ENCODE data around the gene MPST. TPM values are rescaled to one million over a fixed set of nuclear protein-coding genes. Genes with fewer than 3 reads are reported as not detected.

The MPST gene
- total RNA-seq, 1 donor from 2014 or later = 22.2 TPM

GRCh38 chr22:37021710-37022482 lies 2.4 kb downstream of the MPST start:
- intact Hi-C loops (cut with micrococcal nuclease) = no loop called here

GRCh38 chr22:37022483-37023337 lies 3.2 kb downstream of the MPST start:
- intact Hi-C loops (cut with micrococcal nuclease) = no loop called here

DNA sequence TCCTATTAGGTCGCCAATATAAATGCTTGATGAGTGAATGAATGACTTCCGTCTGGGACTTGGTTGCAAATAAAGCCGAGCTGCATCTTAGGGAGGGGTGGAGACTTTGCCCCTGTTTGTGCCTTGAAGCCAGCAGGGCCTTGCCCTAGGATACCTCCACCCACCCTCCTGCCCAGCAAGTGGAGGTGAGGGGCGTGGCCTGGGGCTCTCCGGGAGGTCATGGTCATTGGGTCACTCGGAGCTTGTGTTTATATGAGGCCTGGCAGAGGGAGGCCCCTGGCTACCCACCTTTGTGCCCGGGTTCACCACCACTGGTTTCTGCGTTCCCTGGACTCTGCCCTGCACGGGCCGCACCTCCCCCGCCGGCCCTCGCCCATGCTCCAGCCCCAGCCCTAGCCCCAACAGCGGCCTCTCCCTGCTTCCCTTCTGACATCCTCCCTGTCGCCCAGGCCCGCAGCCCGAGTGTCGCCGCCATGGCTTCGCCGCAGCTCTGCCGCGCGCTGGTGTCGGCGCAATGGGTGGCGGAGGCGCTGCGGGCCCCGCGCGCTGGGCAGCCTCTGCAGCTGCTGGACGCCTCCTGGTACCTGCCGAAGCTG lies 4.3 kb downstream of the MPST start:
- intact Hi-C loops (cut with micrococcal nuclease) = no loop called here

DNA sequence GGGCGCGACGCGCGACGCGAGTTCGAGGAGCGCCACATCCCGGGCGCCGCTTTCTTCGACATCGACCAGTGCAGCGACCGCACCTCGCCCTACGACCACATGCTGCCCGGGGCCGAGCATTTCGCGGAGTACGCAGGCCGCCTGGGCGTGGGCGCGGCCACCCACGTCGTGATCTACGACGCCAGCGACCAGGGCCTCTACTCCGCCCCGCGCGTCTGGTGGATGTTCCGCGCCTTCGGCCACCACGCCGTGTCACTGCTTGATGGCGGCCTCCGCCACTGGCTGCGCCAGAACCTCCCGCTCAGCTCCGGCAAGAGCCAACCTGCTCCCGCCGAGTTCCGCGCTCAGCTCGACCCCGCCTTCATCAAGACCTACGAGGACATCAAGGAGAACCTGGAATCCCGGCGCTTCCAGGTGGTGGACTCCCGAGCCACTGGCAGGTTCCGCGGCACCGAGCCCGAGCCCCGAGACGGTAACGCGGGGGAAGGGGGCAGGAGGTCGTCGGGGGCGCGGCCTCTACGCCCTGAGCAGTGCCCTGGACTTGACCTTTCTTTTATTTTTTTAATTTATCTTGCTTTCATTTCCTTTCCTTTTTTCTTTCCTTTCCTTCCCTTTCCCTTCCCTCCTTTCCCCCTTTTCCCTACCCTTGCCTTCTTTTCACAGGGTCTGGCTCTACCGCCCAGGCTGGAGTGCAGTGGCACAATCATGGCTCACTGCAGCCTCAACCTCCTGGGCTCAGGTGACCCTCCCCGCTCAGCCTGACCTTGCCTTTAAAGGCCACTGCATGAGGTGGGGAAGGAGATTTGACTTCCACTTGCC lies 5.0 kb downstream of the MPST start:
- intact Hi-C loops (cut with micrococcal nuclease) = no loop called here

GRCh38 chr22:37025500-37026070 lies 6.0 kb downstream of the MPST start:
- intact Hi-C loops (cut with micrococcal nuclease) = no loop called here

DNA sequence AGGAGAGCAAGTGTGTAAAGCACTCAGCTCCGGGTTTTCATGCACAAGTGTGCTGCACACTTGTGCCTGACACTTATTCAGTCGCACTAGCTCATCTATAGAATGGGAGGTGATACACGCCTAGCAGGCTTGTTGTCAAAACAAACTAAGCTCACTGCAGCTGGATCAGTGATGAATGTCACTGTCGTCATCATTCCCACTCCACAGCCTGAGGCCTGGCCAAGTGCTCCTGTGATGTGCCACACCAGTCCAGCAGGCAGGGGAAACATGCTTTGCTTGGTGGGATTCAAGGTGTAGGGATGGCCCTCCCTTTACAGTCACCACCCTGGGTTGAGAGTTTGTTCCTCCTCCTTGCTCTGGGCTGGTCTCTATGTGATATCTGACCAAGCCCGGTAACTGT lies 6.8 kb downstream of the MPST start:
- intact Hi-C loops (cut with micrococcal nuclease) = no loop called here

- intact Hi-C loops (cut with micrococcal nuclease) = no loop called here
Measured at GRCh38 chr22:37027556-37027955, 8.0 kb downstream of the MPST start.

DNA sequence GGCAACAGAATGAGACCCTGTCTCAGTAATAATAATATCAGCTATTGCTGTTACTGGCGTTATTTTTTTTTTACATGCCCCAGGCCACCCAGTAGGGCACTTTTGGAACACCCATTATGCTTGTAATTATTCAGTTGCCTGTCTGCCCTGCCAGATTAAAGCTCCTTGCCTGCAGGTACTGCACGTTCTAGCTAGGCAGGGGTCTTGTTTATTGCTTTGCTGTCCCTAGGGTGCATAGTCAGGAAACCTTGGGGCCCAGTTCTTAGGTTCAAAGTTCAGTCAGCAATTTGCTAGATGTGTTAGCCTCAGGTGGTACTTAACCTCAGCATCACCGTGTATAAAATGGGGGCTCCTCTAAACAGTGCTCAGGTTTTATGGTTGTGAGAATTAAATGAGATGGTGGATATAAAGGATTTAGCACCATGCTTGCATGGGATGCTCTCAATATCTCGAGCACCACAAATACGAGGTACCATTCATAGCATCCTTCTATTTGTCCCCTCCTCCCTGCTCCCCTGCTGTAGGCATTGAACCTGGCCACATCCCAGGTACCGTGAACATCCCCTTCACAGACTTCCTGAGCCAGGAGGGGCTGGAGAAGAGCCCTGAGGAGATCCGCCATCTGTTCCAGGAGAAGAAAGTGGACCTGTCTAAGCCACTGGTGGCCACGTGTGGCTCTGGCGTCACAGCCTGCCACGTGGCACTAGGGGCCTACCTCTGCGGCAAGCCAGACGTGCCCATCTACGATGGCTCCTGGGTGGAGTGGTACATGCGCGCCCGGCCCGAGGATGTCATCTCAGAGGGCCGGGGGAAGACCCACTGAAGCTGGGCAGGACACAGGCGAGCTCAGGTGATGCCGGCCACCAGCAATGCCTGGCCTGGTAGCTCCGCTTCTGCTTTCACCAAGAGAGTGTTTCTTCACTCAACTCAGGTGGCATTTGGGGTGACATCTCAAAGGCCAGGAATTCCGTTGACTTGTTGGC lies 9.4 kb downstream of the MPST start:
- intact Hi-C loops (cut with micrococcal nuclease) = no loop called here

DNA sequence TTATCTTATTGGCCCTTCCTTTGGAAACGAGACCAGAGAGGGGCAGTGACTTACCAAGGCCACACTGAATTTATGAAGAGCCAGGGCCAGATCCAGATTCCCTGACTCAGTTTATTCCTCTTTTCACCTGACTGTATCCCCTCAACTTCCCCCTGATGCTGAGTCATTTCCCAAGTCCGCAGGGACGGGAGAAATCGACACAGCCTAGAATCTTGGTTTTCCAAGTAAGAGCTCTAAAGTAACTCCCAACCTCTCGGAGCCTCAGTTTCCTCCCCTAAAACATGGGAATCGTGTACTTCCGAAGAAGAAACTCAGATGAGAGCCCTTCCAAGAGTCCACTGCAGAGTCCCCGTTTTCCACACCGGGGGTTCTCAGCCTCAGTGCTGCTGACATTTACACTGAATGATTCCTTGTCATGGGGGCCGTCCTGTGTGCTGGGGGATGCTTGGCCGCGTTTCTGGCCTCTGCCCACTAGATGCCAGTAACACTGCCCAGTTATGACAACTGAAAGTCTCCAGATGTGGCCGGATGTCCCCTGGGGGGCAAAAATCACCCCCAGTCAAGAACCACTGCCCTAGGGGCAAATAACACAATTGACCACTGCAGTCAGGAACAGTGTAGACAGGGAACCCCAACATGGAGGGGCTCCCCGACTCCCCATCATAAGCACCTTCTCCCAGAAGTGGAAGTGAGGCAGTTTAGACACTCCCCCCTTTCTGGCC lies 11.2 kb downstream of the MPST start:
- intact Hi-C loops (cut with micrococcal nuclease) = no loop called here

DNA sequence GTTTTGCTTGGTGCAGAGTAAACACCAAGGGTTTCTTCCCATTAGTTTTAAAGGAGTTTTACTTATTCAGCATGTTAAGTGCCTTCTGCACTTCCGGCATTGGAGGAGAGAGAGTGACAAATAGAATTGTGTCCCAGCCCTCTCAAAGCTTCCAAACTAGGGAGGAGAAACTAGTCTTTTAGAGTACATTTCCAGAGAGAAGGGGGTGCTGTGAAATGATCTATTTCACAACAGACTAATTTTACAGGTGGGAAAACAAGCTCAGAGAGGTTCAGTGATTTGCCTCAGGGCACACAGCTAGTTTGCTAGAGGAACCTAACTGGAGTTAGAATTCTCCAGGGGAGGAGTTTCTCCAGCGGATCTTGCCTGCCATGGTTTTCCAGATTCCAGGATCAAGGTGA lies 12.6 kb downstream of the MPST start:
- intact Hi-C loops (cut with micrococcal nuclease) = no loop called here

DNA sequence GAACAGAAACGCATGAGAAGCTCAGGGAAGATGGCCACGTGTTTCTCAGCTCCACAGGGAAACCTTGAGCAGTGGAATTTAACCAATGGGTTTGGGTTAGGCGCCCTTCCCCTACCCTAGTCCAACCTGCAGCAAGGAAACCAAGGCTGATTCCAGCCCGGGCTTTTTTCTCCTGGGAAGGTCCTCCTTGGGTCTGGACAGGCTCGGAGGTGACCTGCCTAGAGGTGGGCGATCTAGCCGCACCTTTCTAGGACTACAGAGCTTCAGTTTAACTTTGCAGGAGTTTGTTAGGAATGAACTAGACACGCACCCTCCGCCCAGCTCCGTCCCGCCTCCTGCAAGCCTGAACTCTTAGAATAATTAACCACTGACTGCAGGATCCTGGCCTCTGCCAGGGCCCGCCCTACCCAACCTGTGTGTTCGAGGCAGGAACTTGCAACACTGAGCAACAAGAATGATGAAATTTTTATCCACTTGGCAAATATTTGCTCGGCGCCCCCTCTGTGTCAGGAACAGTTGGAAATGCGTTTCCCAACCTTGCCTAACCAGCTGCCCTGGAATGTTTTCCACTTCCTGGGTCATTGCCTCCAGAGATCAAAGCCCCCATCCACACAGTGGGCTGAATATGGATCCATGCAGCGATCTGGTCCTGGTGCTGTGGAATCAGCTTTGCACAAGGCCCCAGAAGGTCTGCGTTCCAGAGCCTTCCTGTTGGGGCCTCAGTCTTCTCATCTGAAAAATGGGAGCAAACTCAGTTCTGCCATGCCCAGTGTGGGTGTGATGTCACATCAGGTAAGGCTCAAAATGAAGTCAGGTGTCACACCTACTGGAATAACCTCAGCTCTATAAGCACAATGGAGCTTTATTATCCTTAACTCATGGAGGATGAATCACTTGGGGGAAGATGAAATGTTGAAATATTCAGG lies 13.3 kb downstream of the MPST start:
- intact Hi-C loops (cut with micrococcal nuclease) = no loop called here

DNA sequence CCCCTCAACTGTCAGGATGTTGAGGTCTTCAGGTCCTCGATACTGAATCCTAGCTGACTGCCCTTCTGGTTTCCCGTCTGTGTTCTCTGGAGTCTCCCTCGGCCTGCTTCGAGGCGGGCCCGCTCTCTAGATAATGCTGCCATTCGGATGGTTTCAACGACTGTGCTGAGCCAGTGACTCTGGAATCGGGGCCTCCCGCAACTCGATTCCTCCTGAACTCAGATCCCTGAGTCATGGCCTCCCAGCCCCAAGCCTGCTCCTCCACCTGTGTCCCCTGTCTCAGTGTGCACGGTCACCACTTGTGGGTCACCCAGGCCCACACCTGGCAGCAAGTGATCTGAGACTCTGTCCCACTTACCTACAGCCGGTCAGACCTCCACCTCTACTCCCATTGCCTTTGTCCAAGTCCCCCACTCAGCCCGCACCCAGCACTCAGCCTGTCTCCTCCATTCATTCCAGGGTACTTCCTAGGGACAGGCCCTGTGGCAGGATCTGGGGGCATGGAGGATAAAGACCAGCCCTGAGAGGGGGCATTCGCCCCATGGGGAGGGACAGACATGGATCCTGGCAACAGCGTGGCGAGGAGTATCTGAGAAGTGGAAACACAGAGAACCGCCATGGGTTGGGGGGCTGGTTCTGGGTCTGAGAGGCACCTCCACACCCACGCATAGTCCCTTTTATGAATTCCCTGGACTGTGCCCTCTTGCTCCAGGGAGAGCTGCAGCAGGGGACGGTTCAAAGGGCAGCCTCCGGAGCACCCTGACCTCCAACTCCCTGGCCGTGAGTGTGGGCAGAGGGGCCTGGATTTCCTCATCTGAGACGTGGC lies 14.3 kb downstream of the MPST start:
- intact Hi-C loops (cut with micrococcal nuclease) = no loop called here

DNA sequence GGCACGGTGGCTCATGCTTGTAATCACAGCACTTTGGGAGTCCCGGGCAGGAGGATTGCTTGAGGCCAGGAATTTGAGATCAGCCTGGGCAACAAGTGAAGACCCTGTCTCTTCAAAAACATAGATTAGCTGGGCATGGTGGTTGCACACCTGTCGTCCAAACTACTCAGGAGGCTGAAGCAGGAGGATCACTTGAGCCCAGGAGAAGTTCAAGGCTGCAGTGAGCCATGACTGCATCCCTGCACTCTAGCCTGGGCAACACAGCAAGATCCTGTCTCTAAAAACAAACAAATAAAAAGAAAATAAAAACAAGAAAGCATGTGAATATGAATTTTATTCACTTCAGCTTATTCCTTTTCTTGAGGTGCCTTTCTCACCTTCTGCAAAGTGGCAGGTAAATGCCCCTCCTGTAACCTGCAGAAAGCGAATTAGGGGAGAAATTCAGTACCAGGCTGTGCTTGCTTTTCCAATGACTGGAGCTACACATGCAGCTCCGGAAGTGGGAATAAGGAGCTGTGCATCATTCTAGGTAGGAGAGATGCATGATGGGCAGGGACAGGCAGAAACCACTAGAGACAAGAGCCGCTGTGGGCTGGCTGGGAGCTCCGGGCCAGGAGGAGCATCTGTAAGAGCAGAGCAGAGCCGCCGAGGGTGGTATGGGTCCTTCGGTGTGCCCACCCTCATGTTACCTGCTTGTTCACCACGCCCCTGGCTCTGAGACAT lies 17.3 kb downstream of the MPST start:
- intact Hi-C loops (cut with micrococcal nuclease) = no loop called here

GRCh38 chr22:37037669-37038068 lies 18.1 kb downstream of the MPST start:
- intact Hi-C loops (cut with micrococcal nuclease) = no loop called here

DNA sequence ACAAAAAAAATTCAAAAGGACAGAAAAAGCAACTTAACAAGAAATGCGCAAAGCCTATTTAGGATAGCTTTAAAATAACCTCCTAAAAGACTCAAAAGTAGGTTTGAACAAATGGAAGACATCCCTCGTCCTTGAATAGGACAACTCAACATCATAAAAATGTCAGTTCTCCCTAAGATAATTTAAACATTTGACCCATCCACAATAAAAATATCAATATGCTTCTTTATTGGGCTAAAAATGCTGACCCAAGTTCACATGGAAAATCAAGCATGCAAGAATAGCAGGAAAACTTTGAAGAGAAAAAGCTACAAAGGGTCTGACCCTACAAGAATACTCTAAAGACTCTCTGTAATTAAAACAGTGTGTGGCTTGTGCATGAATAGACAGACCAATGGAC lies 19.9 kb downstream of the MPST start:
- intact Hi-C loops (cut with micrococcal nuclease) = no loop called here

DNA sequence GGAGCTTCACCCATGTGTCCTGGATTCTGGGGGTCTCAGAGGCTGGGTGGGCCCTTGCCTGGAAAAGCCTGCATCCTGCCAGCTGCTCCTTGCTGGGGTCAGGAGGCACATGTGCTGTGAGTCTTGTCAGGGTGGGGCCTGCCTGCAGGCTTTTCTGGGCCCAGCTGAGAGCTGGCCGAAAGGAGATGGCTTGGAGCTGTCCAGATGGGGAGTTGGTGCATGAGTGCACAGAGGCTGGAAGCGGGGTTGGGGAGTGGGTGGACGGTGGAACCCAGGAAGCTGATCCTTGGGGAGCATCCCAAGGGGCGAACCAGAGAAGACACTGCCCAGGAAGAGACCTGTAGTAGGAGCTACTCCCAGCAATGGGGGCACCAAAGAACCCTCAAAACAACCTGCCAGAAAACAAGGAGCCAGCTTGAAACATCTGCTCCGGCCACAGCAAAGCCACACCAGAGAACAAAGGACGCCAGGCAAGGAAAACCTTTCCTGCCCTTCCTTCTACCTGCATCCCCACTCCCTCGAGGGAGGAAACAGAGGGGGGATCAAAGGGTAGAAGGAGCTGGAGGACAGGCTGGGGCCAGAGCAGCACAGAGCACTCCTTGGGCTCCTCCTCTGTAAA lies 23.8 kb downstream of the MPST start:
- intact Hi-C loops (cut with micrococcal nuclease) = loop anchor here (10.0 kb wide), 1 partner anchor 151 kb away; no protein-coding TSS in a partner anchor
